ENCODE data around the gene CXorf65. TPM values are rescaled to one million over a fixed set of nuclear protein-coding genes. Genes with fewer than 3 reads are reported as not detected.
A peak's percentile ranks its signal among the peaks of the same experiment; 100 is the strongest.

Gene CXorf65
- not detected in 2 replicates for total RNA-seq (2012; rRNA removed)

DNA sequence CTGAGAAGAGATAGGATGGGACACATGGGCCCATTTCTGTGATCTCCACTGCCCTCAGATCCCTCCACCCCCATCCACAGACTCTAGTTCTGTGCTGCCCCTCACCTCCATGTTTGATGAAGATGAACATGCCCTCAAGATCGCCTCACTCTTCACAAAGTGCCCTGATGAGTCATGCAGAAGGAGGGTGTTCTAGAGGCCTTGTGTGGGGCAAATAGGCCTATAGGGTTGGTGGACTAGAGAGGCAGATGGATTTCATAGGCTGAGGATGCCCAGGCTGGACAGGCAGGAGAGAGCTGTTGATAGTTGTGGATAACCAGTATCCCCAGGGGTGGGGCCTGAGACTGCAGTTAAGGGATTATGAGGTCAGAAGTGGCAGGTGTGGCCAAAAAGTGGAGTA, at the start of gene CXorf65:
Gene CXorf65, minus strand, starts transcription at position 314 of the 400 bp plus-strand sequence. Its CDS starts 184 bp downstream, at position 130.
- peaks cover 7% of the 10 kb centered on the region for H3K4me1 ChIP-seq (ENCODE audit: control insufficient read depth, insufficient read depth, low read length)

DNA sequence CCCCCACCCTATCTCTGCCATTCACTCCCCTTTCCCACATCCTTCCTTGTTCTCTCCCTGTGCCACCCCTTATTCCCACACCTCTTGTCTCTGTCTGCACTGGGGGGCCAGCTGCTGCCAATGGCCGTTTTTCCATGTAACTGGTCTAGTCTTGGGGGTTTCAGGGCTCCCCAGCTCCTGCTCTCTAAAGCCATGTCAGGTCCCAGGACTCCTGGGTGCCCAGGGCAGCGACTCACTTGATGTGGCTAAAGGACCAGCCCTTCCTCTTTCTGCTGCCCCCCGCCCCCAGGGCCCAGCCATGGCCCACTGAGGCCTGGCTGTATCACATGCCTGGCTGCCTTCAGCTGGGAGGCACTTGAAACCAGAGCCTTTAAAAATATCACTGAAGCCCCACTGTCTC, 48.1 kb upstream of the CXorf65 start:
- H3K27me3 ChIP-seq (ENCODE audit: control insufficient read depth, insufficient read depth, low read length), result peaks cover 26% of the 10 kb centered on the region
- no peak overlapping the region for H3K4me2 ChIP-seq (ENCODE audit: low read length)
- no peaks in the 10 kb centered on the region for H3K36me3 ChIP-seq (ENCODE audit: insufficient read depth, low read length)
- H3K4me1 ChIP-seq (ENCODE audit: control insufficient read depth, insufficient read depth, low read length), result no peaks in the 10 kb centered on the region
- H3K9ac ChIP-seq (ENCODE audit: low read depth, low read length), result no peak overlapping the region
- H3K9me3 ChIP-seq (replicated peaks; ENCODE audit: low read length), result no peaks in the 10 kb centered on the region
- no peak overlapping the region for H3K4me3 ChIP-seq (ENCODE audit: low read length)

More for the DNA sequence above, at the start of gene CXorf65:
- peaks cover 21% of the 10 kb centered on the region for H3K27me3 ChIP-seq (ENCODE audit: control insufficient read depth, insufficient read depth, low read length)
- no peak within 1 kb of the TSS for H3K9ac ChIP-seq (ENCODE audit: low read depth, low read length)
- H3K4me2 ChIP-seq (ENCODE audit: low read length), result no peak within 1 kb of the TSS
- no peaks in the 10 kb centered on the region for H3K9me3 ChIP-seq (replicated peaks; ENCODE audit: low read length)
- no peak within 1 kb of the TSS for H3K4me3 ChIP-seq (ENCODE audit: low read length)
- H3K36me3 ChIP-seq (ENCODE audit: insufficient read depth, low read length), result no peaks in the 10 kb centered on the region

DNA sequence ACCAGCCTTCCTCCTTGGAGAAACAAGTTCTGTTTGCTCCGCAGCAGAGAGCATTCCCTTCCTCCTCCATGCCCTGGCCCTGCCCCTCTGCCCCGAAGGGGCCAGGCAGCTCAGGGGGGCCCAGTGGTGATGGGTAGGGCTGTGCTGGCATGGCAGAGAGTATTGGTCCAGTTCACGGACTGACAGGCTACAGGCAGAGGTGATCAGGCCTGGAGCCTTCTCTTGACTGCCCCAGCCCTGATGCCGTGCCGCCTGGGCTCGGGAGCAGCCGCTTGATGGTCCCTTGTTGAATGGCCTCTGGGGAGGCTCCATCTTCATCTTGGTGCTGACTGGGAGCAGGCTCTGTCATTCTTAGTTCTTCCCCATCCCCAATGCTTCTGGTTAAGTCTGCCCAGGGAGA, 47.7 kb upstream of the CXorf65 start:
- Histone ChIP-seq H3K9me3 (replicated peaks; ENCODE audit: low read length) (no peaks in the 10 kb centered on the region), H3K4me3 (ENCODE audit: low read length) (no peak overlapping the region), H3K36me3 (ENCODE audit: insufficient read depth, low read length) (no peaks in the 10 kb centered on the region), H3K4me2 (ENCODE audit: low read length) (no peak overlapping the region), H3K4me1 (ENCODE audit: control insufficient read depth, insufficient read depth, low read length) (no peaks in the 10 kb centered on the region), H3K27me3 (ENCODE audit: control insufficient read depth, insufficient read depth, low read length) (peaks cover 28% of the 10 kb centered on the region), H3K9ac (ENCODE audit: low read depth, low read length) (no peak overlapping the region)

DNA sequence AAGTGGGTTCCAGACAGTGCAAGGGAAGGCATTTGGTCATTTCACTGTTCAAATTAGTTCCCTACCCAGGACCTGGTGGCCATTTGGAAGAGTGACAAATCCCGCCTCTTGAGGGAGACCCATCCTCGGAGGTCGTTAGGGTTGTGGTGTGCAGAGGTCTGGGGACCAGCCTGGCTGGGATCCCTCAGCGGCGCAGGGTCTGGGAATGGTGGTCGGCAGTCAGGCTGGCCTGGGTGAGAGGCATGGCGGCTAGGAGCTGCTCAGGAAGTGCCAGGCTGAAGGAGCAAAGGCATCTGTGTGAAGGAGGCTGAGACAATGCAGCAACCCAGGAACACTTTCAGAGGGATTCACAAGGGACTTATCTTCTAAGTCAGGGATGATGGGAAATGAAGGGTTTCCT, 44.8 kb upstream of the CXorf65 start:
- H3K4me2 ChIP-seq (ENCODE audit: low read length), result no peak overlapping the region

DNA sequence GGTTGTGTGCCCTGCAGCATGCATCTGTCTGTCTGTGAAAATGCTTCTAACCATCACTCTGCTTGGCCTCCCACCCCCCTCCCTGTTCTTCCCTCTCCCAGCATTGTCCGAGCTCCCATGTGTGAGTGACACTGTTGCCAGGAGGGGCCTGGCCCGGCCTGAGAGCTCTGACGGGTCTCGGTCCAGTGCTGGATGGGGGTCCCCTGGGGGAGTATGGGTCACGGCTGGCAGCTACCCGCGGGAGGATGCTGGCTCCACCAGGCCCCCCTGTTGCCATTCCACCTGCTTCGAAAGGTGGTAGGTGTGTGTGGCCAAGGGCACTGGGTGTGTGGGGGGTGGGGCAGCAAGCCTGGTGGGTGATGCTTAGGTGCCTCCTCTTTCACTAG, 41.7 kb upstream of the CXorf65 start:
- Histone ChIP-seq H3K27me3 (ENCODE audit: control insufficient read depth, insufficient read depth, low read length) (peaks cover 16% of the 10 kb centered on the region), H3K4me2 (ENCODE audit: low read length) (no peak overlapping the region), H3K4me1 (ENCODE audit: control insufficient read depth, insufficient read depth, low read length) (peaks cover 10% of the 10 kb centered on the region), H3K9me3 (replicated peaks; ENCODE audit: low read length) (no peaks in the 10 kb centered on the region), H3K4me3 (ENCODE audit: low read length) (no peak overlapping the region), H3K9ac (ENCODE audit: low read depth, low read length) (no peak overlapping the region), H3K36me3 (ENCODE audit: insufficient read depth, low read length) (peaks cover 2% of the 10 kb centered on the region)

More for the DNA sequence above, 44.8 kb upstream of the CXorf65 start:
- H3K36me3 ChIP-seq (ENCODE audit: insufficient read depth, low read length), result no peaks in the 10 kb centered on the region
- H3K9ac ChIP-seq (ENCODE audit: low read depth, low read length), result no peak overlapping the region
- H3K9me3 ChIP-seq (replicated peaks; ENCODE audit: low read length), result no peaks in the 10 kb centered on the region
- H3K4me3 ChIP-seq (ENCODE audit: low read length), result no peak overlapping the region
- H3K4me1 ChIP-seq (ENCODE audit: control insufficient read depth, insufficient read depth, low read length), result no peaks in the 10 kb centered on the region
- peaks cover 28% of the 10 kb centered on the region for H3K27me3 ChIP-seq (ENCODE audit: control insufficient read depth, insufficient read depth, low read length)

DNA sequence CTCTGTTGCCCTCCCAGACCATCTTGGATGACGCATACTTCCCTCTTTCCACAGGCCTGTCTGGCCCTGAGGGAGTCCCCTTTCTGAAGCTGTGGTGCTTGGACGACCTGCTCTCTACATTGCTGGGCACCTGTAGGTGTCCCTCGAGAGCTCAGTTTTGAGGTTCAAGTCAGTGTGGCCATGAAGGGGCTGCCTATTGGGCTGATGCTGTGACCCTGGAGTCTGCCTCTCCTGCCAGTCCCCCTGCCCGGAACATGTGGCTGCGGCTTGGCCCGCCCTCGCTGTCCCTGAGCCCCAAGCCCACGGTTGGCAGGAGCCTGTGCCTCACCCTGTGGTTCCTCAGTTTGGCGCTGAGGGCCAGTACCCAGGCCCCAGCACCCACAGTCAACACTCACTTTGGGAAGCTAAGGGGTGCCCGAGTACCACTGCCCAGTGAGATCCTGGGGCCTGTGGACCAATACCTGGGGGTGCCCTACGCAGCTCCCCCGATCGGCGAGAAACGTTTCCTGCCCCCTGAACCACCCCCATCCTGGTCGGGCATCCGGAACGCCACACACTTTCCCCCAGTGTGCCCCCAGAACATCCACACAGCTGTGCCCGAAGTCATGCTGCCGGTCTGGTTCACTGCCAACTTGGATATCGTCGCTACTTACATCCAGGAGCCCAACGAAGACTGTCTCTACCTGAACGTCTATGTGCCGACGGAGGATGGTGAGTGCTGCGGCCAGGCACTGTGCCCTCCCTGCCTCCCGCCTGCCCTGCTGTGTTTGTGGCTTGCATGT, 41.1 kb upstream of the CXorf65 start:
- peaks cover 11% of the 10 kb centered on the region for H3K4me1 ChIP-seq (ENCODE audit: control insufficient read depth, insufficient read depth, low read length)
- no peak overlapping the region for H3K9ac ChIP-seq (ENCODE audit: low read depth, low read length)
- H3K36me3 ChIP-seq (ENCODE audit: insufficient read depth, low read length), result peaks cover 4% of the 10 kb centered on the region
- no peaks in the 10 kb centered on the region for H3K9me3 ChIP-seq (replicated peaks; ENCODE audit: low read length)
- no peak overlapping the region for H3K4me3 ChIP-seq (ENCODE audit: low read length)
- no peak overlapping the region for H3K4me2 ChIP-seq (ENCODE audit: low read length)
- H3K27me3 ChIP-seq (ENCODE audit: control insufficient read depth, insufficient read depth, low read length), result peaks cover 11% of the 10 kb centered on the region

DNA sequence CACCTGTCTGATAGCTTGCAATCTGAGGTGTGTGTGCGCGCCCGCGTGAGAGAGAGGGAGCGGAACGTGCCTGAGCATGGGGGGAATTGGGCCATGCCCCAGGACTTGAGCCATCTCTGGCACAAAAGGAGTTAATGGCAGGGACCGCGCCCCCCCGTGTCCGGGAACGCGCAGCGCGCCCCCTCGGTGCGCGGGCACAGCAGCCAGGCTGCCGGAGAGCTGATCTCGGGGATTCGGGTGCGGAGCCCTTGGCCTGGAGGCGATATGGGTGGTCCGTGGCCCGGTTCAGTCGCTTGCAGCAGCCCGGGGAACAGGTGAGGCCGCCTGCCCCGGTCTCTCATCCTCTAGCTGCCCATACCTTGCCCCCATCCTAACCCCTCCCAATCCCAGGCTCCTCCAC, 38.1 kb upstream of the CXorf65 start, which contains the start of gene NLGN3:
Gene NLGN3, plus strand, starts transcription at position 191 of the 400 bp plus-strand sequence. CDS start 2,909 bp downstream, outside the sequence.
- no peak within 1 kb of the TSS for H3K9ac ChIP-seq (ENCODE audit: low read depth, low read length)
- peaks cover 11% of the 10 kb centered on the region for H3K4me1 ChIP-seq (ENCODE audit: control insufficient read depth, insufficient read depth, low read length)
- H3K27me3 ChIP-seq (ENCODE audit: control insufficient read depth, insufficient read depth, low read length), result peaks cover 1% of the 10 kb centered on the region
- peaks cover 10% of the 10 kb centered on the region for H3K36me3 ChIP-seq (ENCODE audit: insufficient read depth, low read length)
- no peak within 1 kb of the TSS for H3K4me3 ChIP-seq (ENCODE audit: low read length)
- H3K9me3 ChIP-seq (replicated peaks; ENCODE audit: low read length), result no peaks in the 10 kb centered on the region
- peak within 1 kb of the TSS; percentile 58 for H3K4me2 ChIP-seq (ENCODE audit: low read length)

DNA sequence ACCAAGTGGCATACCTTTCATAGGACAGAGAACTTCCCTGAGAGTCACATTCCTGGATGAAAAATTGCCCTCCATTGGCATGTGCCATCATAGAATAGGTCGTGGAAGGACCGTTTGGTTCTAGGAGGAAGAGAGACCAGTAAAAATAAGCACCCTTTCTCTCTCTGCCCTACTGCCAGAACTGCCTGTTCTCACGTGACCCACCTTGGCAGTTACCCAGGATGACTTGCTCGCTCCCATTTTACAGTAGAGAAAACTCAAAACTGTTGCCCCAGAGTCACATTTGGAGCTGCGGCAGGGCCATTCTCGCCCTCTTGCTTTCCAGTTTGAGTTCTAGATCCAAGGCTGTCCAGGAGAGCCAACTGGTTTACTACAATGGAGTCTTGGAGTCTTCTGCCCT, 37.0 kb upstream of the CXorf65 start:
- H3K9me3 ChIP-seq (replicated peaks; ENCODE audit: low read length), result no peaks in the 10 kb centered on the region
- H3K4me2 ChIP-seq (ENCODE audit: low read length), result no peak overlapping the region
- H3K27me3 ChIP-seq (ENCODE audit: control insufficient read depth, insufficient read depth, low read length), result no peaks in the 10 kb centered on the region
- H3K4me3 ChIP-seq (ENCODE audit: low read length), result no peak overlapping the region
- H3K36me3 ChIP-seq (ENCODE audit: insufficient read depth, low read length), result peaks cover 10% of the 10 kb centered on the region
- peaks cover 11% of the 10 kb centered on the region for H3K4me1 ChIP-seq (ENCODE audit: control insufficient read depth, insufficient read depth, low read length)
- no peak overlapping the region for H3K9ac ChIP-seq (ENCODE audit: low read depth, low read length)

DNA sequence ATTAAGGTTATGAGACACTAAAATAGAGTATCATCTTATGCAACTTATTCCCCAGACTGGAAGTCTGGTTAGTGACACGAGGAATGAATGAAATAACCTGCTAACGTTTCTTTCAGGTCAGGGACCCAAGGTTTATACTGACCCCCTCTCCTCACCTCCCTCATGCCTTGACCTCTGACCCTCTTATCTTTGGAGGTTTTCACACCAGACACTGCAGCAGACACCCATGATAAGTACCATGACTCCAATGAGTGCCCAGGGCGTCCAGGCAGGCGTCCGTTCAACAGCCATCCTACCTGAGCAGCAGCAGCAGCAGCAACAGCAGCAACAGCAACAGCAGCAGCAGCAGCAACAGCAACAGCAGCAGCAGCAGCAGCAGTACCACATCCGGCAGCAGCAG, 33.9 kb upstream of the CXorf65 start:
- H3K36me3 ChIP-seq (ENCODE audit: insufficient read depth, low read length), result peaks cover 25% of the 10 kb centered on the region
- H3K4me1 ChIP-seq (ENCODE audit: control insufficient read depth, insufficient read depth, low read length), result peaks cover 6% of the 10 kb centered on the region

DNA sequence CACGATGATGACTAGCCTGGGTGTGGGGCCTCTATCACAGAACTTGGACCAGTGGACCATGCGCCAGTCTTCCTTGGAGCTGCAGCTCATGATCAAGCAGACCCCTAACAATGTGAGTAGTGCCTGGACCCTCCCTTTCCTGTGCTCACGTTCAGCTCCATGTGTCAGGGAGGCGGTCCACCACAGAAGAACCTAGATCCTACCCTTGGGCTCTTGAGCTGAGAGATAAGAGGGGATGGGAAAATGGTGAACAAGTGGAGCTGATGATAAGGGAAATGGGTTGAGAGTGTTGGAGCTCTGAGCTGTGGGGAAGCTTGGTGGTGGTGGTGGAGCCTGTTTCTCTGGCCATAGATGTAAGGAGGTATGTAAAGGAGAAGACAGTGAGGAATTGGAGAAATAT, 25.0 kb upstream of the CXorf65 start:
- H3K4me3 ChIP-seq (ENCODE audit: low read length), result no peak overlapping the region
- H3K4me2 ChIP-seq (ENCODE audit: low read length), result no peak overlapping the region
- no peaks in the 10 kb centered on the region for H3K9me3 ChIP-seq (replicated peaks; ENCODE audit: low read length)
- H3K36me3 ChIP-seq (ENCODE audit: insufficient read depth, low read length), result peaks cover 34% of the 10 kb centered on the region
- H3K4me1 ChIP-seq (ENCODE audit: control insufficient read depth, insufficient read depth, low read length), result peaks cover 12% of the 10 kb centered on the region
- no peaks in the 10 kb centered on the region for H3K27me3 ChIP-seq (ENCODE audit: control insufficient read depth, insufficient read depth, low read length)
- no peak overlapping the region for H3K9ac ChIP-seq (ENCODE audit: low read depth, low read length)

More for the DNA sequence above, 33.9 kb upstream of the CXorf65 start:
- H3K4me2 ChIP-seq (ENCODE audit: low read length), result no peak overlapping the region
- no peaks in the 10 kb centered on the region for H3K27me3 ChIP-seq (ENCODE audit: control insufficient read depth, insufficient read depth, low read length)
- no peaks in the 10 kb centered on the region for H3K9me3 ChIP-seq (replicated peaks; ENCODE audit: low read length)
- H3K9ac ChIP-seq (ENCODE audit: low read depth, low read length), result no peak overlapping the region
- H3K4me3 ChIP-seq (ENCODE audit: low read length), result no peak overlapping the region

DNA sequence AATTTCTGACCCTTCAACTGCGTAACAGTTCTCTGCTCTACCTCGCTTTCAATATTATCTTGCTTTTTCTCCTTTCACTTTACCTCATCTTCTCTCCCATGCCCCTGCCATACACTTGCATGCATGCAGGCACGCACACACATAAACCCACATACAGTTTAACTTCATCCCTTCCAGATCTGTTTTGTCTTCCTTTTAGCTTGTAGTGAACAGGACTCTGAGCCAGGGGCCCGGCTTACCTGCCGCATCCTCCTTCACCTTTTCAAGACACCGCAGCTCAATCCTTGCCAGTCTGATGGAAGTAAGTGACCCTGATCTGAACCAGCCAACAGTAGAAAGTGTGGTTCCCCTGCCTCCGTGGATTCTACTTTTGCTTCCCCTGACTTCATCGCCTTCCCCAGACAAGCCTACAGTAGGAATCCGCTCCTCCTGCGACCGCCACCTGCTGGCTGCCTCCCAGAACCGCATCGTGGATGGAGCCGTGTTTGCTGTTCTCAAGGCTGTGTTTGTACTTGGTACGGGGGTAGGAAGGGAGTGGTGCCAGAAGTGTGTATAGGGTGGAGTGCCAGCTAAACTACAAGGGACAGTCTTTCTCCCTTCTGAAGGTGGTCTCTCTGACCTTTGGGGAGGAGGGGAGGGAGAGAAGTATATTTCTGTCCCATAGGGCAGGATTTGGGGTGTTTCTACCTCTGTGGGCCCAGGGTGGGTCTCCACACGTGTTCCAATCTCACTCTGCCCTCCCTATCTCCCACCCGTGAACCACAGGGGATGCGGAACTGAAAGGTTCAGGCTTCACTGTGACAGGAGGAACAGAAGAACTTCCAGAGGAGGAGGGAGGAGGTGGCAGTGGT, 22.6 kb upstream of the CXorf65 start:
- peaks cover 40% of the 10 kb centered on the region for H3K36me3 ChIP-seq (ENCODE audit: insufficient read depth, low read length)
- H3K27me3 ChIP-seq (ENCODE audit: control insufficient read depth, insufficient read depth, low read length), result no peaks in the 10 kb centered on the region
- no peak overlapping the region for H3K4me3 ChIP-seq (ENCODE audit: low read length)
- peak overlapping the region; percentile 30 for H3K9ac ChIP-seq (ENCODE audit: low read depth, low read length)
- no peak overlapping the region for H3K4me2 ChIP-seq (ENCODE audit: low read length)
- H3K9me3 ChIP-seq (replicated peaks; ENCODE audit: low read length), result no peaks in the 10 kb centered on the region
- peaks cover 12% of the 10 kb centered on the region for H3K4me1 ChIP-seq (ENCODE audit: control insufficient read depth, insufficient read depth, low read length)
